Kidney epithelial cell (primary cell): ENCODE data around the gene PIGM. TPM values are rescaled to one million over a fixed set of nuclear protein-coding genes. Genes with fewer than 3 reads are reported as not detected.

Experiments
- DNase-seq: peaks from one replicate; pipeline ENCODE4 v3.0.0-alpha.2; 2010; ENCODE audit warnings: low read depth
- H3K27me3 ChIP-seq: 2 replicates; pipeline ENCODE4 v1.6.0; 2011; ENCODE audit warnings: low read length; ENCODE audit not compliant: control insufficient read depth, insufficient read depth
- H3K36me3 ChIP-seq: 2 replicates; pipeline ENCODE4 v1.5.1; 2011; ENCODE audit warnings: low read length; ENCODE audit not compliant: control insufficient read depth, insufficient read depth
- H3K4me3 ChIP-seq: 2 replicates; pipeline ENCODE4 v1.5.1; 2011; ENCODE audit warnings: low read depth, mild to moderate bottlenecking, control low read depth, low read length
- CTCF ChIP-seq: IDR thresholded peaks from 2 replicates; pipeline ENCODE4 v1.5.1; 2011; ENCODE audit warnings: mild to moderate bottlenecking, moderate library complexity, low read length, control low read depth, inconsistent platforms; ENCODE audit not compliant: insufficient read depth, poor library complexity, severe bottlenecking
- total RNA-seq: library from RNA; depleted of rRNA; stranded (reverse); fragments of >200 nt; gene quantifications from 2 replicates; pipeline ENCODE4 v1.2.3, GENCODE V29; 2015

PIGM gene
- total RNA-seq, 1 donor from 2014 or later: 5.3 TPM

GRCh38 chr1:160077486-160077885 lies 45.7 kb upstream of the PIGM start:
- no peak for TF ChIP-seq CTCF
- H3K4me3 ChIP-seq: no peak overlapping the region
- H3K27me3 ChIP-seq: peaks cover 37% of the 10 kb centered on the region
- no peaks in the 10 kb centered on the region for H3K36me3 ChIP-seq
- no peak for DNase-seq

GRCh38 chr1:160076295-160076694 lies 44.5 kb upstream of the PIGM start:
- Histone ChIP-seq H3K36me3 (no peaks in the 10 kb centered on the region), H3K4me3 (no peak overlapping the region), H3K27me3 (peaks cover 27% of the 10 kb centered on the region)
- no peak for DNase-seq
- TF ChIP-seq CTCF: no peak

GRCh38 chr1:160075836-160076235 lies 44.0 kb upstream of the PIGM start:
- Histone ChIP-seq H3K27me3 (peaks cover 22% of the 10 kb centered on the region), H3K36me3 (no peaks in the 10 kb centered on the region), H3K4me3 (no peak overlapping the region)
- no peak for DNase-seq
- TF ChIP-seq CTCF: no peak

- peaks cover 22% of the 10 kb centered on the region for H3K27me3 ChIP-seq
Observed at GRCh38 chr1:160074865-160075264, 43.1 kb upstream of the PIGM start.

GRCh38 chr1:160071289-160071688 lies 39.5 kb upstream of the PIGM start:
- Histone ChIP-seq H3K36me3 (no peaks in the 10 kb centered on the region), H3K27me3 (peaks cover 39% of the 10 kb centered on the region), H3K4me3 (no peak overlapping the region)
- DNase-seq: no peak
- no peak for TF ChIP-seq CTCF

More at GRCh38 chr1:160074865-160075264, 43.1 kb upstream of the PIGM start:
- no peak overlapping the region for H3K4me3 ChIP-seq
- DNase-seq: no peak
- TF ChIP-seq CTCF: no peak
- no peaks in the 10 kb centered on the region for H3K36me3 ChIP-seq

- Histone ChIP-seq H3K4me3 (peak overlapping the region; percentile 40), H3K36me3 (no peaks in the 10 kb centered on the region), H3K27me3 (peaks cover 42% of the 10 kb centered on the region)
- TF ChIP-seq CTCF: no peak
- DNase-seq: no peak
Observed at GRCh38 chr1:160070243-160071163, 38.7 kb upstream of the PIGM start.
